ENCODE results near the gene GNB4.

Gene GNB4

DNA sequence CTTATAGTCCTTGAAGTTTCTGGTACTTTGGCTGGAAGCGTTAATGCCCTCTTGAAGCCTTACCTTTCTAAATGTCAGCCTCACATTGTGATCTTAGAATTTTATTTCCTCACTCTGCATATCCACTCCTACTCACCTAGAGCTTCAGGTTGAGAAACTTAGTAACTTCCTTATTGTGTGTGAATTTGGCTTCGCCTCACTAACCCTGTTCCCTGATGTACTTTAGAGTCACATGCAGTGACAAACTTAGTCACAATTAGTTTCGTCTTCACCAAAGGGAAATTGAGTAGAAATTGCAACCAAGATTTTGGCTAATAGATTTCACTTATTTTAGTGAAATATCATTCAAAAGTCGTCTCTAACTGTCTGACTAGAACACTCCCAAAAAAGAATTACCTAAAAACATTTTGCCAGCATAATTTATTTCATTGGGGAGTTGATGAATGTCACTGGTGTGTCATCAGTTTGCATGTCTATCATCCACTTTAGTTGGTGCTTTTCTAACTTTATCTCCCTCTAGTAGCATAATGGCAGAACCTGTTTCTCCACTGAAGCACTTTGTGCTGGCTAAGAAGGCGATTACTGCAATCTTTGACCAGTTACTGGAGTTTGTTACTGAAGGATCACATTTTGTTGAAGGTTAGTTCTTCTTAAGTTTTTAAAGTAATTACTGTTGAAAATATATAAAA is 102.8 kb downstream of the GNB4 start:
- no peak for FAIRE-seq

DNA sequence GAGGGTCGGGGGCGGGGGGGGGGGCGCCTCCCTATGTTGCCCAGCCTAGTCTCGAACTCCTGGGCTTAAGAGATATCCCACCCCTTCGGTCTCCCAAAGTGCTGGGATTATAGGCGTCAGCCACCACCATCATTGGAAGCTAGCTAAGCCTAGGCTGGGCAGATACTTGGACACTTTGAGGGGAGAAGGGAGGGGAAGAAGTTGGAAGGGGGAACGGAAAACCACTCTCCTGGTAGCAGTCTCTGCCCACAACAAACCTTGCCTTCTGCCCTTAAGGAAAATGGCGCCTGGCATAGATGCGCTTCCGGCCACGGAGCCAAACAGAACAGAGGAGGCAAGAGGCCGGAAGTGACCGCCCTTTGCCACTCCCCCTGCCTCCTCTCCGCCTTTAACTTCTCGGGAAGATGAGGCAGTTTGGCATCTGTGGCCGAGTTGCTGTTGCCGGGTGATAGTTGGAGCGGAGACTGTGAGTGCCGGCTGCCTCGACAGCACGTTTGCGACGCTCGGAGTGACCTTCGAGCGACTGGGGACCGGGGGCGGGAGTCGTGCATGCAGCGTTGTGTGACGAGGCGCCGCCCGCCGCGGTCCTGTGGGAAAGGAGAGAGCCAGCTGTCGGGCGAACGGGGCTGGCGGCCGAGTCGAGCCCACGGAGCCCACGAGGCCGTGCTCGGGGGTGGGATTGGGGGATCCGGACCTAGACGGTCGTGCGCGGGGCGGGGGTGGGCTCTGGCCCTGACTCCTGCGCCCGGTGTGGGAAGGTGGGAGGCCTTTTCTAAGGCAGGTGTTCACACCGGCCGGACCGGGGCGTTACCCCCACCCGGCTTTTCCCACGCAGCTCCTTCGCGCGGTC is 103.7 kb downstream of the GNB4 start, which contains the start of gene MFN1:
Gene MFN1, plus strand, starts transcription at position 365 of the 850 bp plus-strand sequence. CDS start 1,143 bp downstream, outside the sequence.
- peak; percentile 98 for FAIRE-seq
